GM23338 (cell line): ENCODE data around the gene GEMIN8. TPM values are rescaled to one million over a fixed set of nuclear protein-coding genes. Genes with fewer than 3 reads are reported as not detected.

Experiments
- ATAC-seq: fragments of 200-7000 bp; cut with Tn5 transposase; 3 replicates; pipeline ENCODE4 v1.9.1; 2020
- DNase-seq: peaks from one replicate; pipeline ENCODE4 v3.0.0-alpha.2; 2015; ENCODE audit warnings: low spot score
- H2AFZ ChIP-seq: fragments of 200-600 bp; sonication (generic); 2 replicates; pipeline ENCODE4 v1.8.0; 2016; ENCODE audit warnings: antibody characterized with exemption, mild to moderate bottlenecking, moderate library complexity
- H3F3A ChIP-seq: fragments of 200-600 bp; sonication (generic); replicated peaks from 2 replicates; pipeline ENCODE4 v1.8.0; 2017; ENCODE audit warnings: antibody characterized with exemption, mixed run types, low read depth
- H3K27ac ChIP-seq: fragments of 200-600 bp; sonication (generic); 2 replicates; pipeline ENCODE4 v1.6.1; 2016; ENCODE audit warnings: low read depth
- H3K27me3 ChIP-seq: fragments of 200-600 bp; sonication (generic); 2 replicates; pipeline ENCODE4 v1.8.0; 2016; ENCODE audit warnings: mild to moderate bottlenecking, mixed run types, moderate library complexity; ENCODE audit not compliant: insufficient read depth
- H3K36me3 ChIP-seq: fragments of 200-600 bp; sonication (generic); 2 replicates; pipeline ENCODE4 v1.8.0; 2016; ENCODE audit warnings: mild to moderate bottlenecking; ENCODE audit not compliant: insufficient read depth
- H3K4me1 ChIP-seq: fragments of 200-600 bp; sonication (generic); 2 replicates; pipeline ENCODE4 v1.8.0; 2016; ENCODE audit warnings: mild to moderate bottlenecking, moderate library complexity; ENCODE audit not compliant: insufficient read depth
- H3K4me2 ChIP-seq: fragments of 200-600 bp; sonication (generic); 2 replicates; pipeline ENCODE4 v1.7.1; 2017; ENCODE audit warnings: mixed run types
- H3K4me3 ChIP-seq: fragments of 200-600 bp; sonication (generic); 2 replicates; pipeline ENCODE4 v1.6.1; 2016; ENCODE audit warnings: mixed run types
- H3K79me2 ChIP-seq: fragments of 200-600 bp; sonication (generic); replicated peaks from 2 replicates; pipeline ENCODE4 v1.8.0; 2017; ENCODE audit warnings: mild to moderate bottlenecking; ENCODE audit not compliant: insufficient read depth
- H3K9me2 ChIP-seq: fragments of 200-600 bp; sonication (generic); 2 replicates; pipeline ENCODE4 v1.8.0; 2017; ENCODE audit not compliant: insufficient read depth
- H4K20me1 ChIP-seq: fragments of 200-600 bp; sonication (generic); replicated peaks from 2 replicates; pipeline ENCODE4 v1.8.0; 2017; ENCODE audit warnings: mild to moderate bottlenecking; ENCODE audit not compliant: insufficient read depth
- H3K27ac Mint-ChIP-seq: 2 replicates; pipeline ENCODE4 v1.8.0; 2020; ENCODE audit warnings: inconsistent platforms, mild to moderate bottlenecking, moderate library complexity, mixed read lengths
- H3K27me3 Mint-ChIP-seq: 3 replicates; pipeline ENCODE4 v1.8.0; 2022; ENCODE audit warnings: low read depth, mild to moderate bottlenecking, moderate library complexity, mixed read lengths, inconsistent platforms; ENCODE audit not compliant: insufficient read depth, poor library complexity
- H3K36me3 Mint-ChIP-seq: 3 replicates; pipeline ENCODE4 v1.8.0; 2021; ENCODE audit warnings: low read depth, mild to moderate bottlenecking, inconsistent platforms, moderate library complexity, mixed read lengths
- H3K4me1 Mint-ChIP-seq: 3 replicates; pipeline ENCODE4 v1.8.0; 2020; ENCODE audit warnings: mild to moderate bottlenecking, inconsistent platforms, mixed read lengths
- H3K4me3 Mint-ChIP-seq: 3 replicates; pipeline ENCODE4 v1.8.0; 2021; ENCODE audit warnings: moderate library complexity, mild to moderate bottlenecking, inconsistent platforms, mixed read lengths
- H3K9me3 Mint-ChIP-seq: 3 replicates; pipeline ENCODE4 v1.8.0; 2020; ENCODE audit warnings: moderate library complexity, mild to moderate bottlenecking, inconsistent platforms, mixed read lengths
- NANOG ChIP-seq: IDR thresholded peaks from 2 replicates; pipeline ENCODE4 v1.6.1; 2016; ENCODE audit warnings: antibody characterized with exemption, borderline replicate concordance
- polyA plus RNA-seq: library from polyadenylated mRNA; unstranded; fragments of >200 nt; fragmentation: Nextera tagmentation; extraction: Ambion mirVana; gene quantifications from 2 replicates; pipeline ENCODE4 v1.2.1, GENCODE V29; 2016
- total RNA-seq: library from RNA; depleted of rRNA; stranded (reverse); fragments of >200 nt; shearing (Covaris generic); gene quantifications from 2 replicates; pipeline ENCODE4 v1.2.3, GENCODE V29; 2014
- TF ChIP-seq, protein P1 (sequence below): fragments of 250-450 bp; sonication (Bioruptor Pico); IDR thresholded peaks from 2 replicates; pipeline ENCODE4 v1.5.0; 2020; ENCODE audit warnings: mild to moderate bottlenecking, moderate library complexity
- TF ChIP-seq, protein P2 (sequence below), 2 experiments: fragments of 200-600 bp in 1 of 2; sonication (generic) in 1 of 2; conservative IDR thresholded peaks; 2 replicates each; pipeline versions ENCODE4 v1.5.1 to v1.6.1; 2016 to 2017; ENCODE audit warnings: antibody characterized with exemption in 2 of 2, low read depth in 2 of 2, mild to moderate bottlenecking in 2 of 2, moderate library complexity in 1 of 2

The GEMIN8 gene
- total and polyA plus RNA-seq, 2 experiments from 2014 or later: 16.5 to 19.9 TPM

GRCh38 chrX:14039344-14039743, 9.7 kb upstream of the GEMIN8 start:
- peak; percentile 45 for ATAC-seq
- H3K36me3 Mint-ChIP-seq: no peaks in the 10 kb centered on the region

More at GRCh38 chrX:14039344-14039743, 9.7 kb upstream of the GEMIN8 start:
- Mint-ChIP-seq H3K27ac (no peak overlapping the region), H3K27me3 (no peaks in the 10 kb centered on the region), H3K4me3 (no peak overlapping the region), H3K4me1 (peaks cover 5% of the 10 kb centered on the region; the same call in 2 of the 3 replicates), H3K9me3 (no peaks in the 10 kb centered on the region)
- Histone ChIP-seq H3K4me3 (no peak overlapping the region), H3F3A (no peaks in the 10 kb centered on the region), H3K4me2 (no peak overlapping the region), H3K27ac (no peak overlapping the region), H2AFZ (no peak overlapping the region), H3K79me2 (no peaks in the 10 kb centered on the region), H3K9me2 (no peaks in the 10 kb centered on the region), H3K27me3 (no peaks in the 10 kb centered on the region), H3K36me3 (no peaks in the 10 kb centered on the region), H4K20me1 (no peaks in the 10 kb centered on the region), H3K4me1 (no peaks in the 10 kb centered on the region)
- DNase-seq: peak; percentile 53
- TF ChIP-seq NANOG: no peak
- TF ChIP-seq, protein P1, sequence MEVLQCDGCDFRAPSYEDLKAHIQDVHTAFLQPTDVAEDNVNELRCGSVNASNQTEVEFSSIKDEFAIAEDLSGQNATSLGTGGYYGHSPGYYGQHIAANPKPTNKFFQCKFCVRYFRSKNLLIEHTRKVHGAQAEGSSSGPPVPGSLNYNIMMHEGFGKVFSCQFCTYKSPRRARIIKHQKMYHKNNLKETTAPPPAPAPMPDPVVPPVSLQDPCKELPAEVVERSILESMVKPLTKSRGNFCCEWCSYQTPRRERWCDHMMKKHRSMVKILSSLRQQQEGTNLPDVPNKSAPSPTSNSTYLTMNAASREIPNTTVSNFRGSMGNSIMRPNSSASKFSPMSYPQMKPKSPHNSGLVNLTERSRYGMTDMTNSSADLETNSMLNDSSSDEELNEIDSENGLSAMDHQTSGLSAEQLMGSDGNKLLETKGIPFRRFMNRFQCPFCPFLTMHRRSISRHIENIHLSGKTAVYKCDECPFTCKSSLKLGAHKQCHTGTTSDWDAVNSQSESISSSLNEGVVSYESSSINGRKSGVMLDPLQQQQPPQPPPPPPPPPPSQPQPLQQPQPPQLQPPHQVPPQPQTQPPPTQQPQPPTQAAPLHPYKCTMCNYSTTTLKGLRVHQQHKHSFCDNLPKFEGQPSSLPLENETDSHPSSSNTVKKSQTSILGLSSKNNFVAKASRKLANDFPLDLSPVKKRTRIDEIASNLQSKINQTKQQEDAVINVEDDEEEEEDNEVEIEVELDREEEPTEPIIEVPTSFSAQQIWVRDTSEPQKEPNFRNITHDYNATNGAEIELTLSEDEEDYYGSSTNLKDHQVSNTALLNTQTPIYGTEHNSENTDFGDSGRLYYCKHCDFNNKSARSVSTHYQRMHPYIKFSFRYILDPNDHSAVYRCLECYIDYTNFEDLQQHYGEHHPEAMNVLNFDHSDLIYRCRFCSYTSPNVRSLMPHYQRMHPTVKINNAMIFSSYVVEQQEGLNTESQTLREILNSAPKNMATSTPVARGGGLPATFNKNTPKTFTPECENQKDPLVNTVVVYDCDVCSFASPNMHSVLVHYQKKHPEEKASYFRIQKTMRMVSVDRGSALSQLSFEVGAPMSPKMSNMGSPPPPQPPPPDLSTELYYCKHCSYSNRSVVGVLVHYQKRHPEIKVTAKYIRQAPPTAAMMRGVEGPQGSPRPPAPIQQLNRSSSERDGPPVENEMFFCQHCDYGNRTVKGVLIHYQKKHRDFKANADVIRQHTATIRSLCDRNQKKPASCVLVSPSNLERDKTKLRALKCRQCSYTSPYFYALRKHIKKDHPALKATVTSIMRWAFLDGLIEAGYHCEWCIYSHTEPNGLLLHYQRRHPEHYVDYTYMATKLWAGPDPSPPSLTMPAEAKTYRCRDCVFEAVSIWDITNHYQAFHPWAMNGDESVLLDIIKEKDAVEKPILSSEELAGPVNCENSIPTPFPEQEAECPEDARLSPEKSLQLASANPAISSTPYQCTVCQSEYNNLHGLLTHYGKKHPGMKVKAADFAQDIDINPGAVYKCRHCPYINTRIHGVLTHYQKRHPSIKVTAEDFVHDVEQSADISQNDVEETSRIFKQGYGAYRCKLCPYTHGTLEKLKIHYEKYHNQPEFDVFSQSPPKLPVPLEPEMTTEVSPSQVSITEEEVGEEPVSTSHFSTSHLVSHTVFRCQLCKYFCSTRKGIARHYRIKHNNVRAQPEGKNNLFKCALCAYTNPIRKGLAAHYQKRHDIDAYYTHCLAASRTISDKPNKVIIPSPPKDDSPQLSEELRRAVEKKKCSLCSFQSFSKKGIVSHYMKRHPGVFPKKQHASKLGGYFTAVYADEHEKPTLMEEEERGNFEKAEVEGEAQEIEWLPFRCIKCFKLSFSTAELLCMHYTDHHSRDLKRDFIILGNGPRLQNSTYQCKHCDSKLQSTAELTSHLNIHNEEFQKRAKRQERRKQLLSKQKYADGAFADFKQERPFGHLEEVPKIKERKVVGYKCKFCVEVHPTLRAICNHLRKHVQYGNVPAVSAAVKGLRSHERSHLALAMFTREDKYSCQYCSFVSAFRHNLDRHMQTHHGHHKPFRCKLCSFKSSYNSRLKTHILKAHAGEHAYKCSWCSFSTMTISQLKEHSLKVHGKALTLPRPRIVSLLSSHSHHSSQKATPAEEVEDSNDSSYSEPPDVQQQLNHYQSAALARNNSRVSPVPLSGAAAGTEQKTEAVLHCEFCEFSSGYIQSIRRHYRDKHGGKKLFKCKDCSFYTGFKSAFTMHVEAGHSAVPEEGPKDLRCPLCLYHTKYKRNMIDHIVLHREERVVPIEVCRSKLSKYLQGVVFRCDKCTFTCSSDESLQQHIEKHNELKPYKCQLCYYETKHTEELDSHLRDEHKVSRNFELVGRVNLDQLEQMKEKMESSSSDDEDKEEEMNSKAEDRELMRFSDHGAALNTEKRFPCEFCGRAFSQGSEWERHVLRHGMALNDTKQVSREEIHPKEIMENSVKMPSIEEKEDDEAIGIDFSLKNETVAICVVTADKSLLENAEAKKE: no peak
- TF ChIP-seq, protein P2, sequence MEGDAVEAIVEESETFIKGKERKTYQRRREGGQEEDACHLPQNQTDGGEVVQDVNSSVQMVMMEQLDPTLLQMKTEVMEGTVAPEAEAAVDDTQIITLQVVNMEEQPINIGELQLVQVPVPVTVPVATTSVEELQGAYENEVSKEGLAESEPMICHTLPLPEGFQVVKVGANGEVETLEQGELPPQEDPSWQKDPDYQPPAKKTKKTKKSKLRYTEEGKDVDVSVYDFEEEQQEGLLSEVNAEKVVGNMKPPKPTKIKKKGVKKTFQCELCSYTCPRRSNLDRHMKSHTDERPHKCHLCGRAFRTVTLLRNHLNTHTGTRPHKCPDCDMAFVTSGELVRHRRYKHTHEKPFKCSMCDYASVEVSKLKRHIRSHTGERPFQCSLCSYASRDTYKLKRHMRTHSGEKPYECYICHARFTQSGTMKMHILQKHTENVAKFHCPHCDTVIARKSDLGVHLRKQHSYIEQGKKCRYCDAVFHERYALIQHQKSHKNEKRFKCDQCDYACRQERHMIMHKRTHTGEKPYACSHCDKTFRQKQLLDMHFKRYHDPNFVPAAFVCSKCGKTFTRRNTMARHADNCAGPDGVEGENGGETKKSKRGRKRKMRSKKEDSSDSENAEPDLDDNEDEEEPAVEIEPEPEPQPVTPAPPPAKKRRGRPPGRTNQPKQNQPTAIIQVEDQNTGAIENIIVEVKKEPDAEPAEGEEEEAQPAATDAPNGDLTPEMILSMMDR (conservative IDR thresholded peaks at IDR 0.05; ENCODE audit: low read depth in 2 of 2): peak; percentile 62 to 70
